HG03575 (cell line): ENCODE data around the gene PTMA.
"Not testable (repeated sequence)": the region's sequence is repeated elsewhere in the genome, so short reads cannot be mapped to it uniquely, and the experiment has no call there.

Experiments used
- ATAC-seq: cut with Tn5 transposase; IDR thresholded peaks from one replicate; pipeline ENCODE4 v1.9.1; 2021; ENCODE audit not compliant: unreplicated experiment, insufficient number of reproducible peaks, low FRiP score; ENCODE audit errors: extremely low read depth

PTMA gene

DNA sequence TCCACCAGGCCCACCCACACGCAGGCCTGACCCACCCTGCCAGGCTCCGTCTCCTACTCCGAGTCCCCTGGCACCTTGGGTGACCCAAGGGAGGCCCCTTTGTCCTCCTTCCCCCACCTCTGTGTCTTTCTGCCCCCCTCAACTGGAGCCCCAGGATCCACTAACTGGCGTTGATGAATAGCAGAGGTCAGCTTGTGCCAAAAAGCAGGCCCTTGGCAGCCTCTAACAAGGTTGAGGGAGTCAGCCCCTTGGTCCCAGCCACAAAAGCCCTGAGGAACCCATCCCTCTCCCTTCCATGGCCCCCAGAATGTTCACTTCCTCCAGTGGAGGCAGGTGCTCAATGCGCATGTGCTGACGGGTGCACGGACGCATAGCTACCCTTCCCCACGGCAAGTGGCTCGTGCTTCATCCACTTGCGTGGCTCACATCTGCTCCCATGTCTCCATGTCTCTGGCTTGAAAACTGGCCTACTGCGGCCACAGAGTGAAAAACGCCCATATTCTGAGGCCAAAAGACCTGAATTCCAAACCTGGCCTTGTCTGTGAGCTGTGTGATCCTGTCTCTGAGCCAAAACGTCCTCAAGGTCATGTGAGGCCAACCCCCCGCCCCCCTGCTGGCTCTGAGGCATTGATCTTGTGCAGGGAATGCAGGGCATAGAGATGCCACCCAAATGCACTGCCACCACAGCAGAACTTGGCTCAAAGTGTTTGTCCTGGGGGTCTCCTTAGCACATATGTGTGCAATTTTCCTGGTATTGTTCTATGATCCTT is 19.0 kb upstream of the PTMA start:
- no peak for ATAC-seq

- no peak for ATAC-seq
These were observed 17.0 kb upstream of the PTMA start for GRCh38 chr2:231691251-231691772.

DNA sequence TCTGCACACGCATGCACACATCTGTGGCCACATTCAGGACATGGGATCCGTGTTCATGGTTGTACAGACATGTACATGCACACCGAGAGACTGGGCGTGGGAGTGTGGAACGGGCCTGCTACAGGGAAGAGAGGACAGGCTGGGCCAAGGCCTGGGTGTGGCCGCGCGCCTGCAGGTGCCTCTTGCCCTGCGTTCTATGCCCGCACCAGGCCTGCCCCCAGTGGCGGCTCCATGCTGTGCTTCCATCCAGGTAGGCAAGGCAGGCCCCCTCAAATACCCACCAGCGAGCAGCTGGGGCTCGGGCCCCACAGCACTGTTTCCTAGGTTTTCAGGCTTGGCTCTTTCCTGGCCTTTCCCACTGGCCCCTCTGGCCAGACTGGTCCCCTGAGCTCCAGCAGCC is 15.5 kb upstream of the PTMA start:
- no peak for ATAC-seq

- no peak for ATAC-seq
These were observed 14.4 kb upstream of the PTMA start for GRCh38 chr2:231693956-231694355.

- ATAC-seq: no peak
These were observed 12.3 kb upstream of the PTMA start for GRCh38 chr2:231696004-231696367.

- ATAC-seq: no peak
These were observed 9.3 kb upstream of the PTMA start for GRCh38 chr2:231699006-231699405.

GRCh38 chr2:231701456-231702373 is 6.6 kb upstream of the PTMA start:
- ATAC-seq: no peak

DNA sequence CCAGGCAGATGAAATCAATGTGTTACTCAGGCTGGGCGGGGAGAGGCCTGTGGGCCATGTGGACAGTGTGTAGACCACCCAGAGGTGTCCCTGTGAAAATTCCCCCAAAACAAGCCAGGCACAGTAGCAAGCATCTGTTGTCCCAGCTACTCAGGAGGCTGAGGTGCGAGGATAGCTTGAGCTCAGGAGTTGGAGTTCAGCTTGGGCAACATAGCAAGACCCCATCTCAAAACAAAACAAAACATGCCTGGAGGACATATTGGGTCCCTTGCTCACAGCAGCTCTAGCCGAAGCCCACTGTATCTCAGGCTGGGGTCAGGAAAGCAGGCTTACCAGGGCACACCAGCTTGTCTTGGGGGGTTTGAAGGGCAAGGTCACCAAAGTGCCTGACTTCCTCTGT is 4.3 kb upstream of the PTMA start:
- no peak for ATAC-seq

DNA sequence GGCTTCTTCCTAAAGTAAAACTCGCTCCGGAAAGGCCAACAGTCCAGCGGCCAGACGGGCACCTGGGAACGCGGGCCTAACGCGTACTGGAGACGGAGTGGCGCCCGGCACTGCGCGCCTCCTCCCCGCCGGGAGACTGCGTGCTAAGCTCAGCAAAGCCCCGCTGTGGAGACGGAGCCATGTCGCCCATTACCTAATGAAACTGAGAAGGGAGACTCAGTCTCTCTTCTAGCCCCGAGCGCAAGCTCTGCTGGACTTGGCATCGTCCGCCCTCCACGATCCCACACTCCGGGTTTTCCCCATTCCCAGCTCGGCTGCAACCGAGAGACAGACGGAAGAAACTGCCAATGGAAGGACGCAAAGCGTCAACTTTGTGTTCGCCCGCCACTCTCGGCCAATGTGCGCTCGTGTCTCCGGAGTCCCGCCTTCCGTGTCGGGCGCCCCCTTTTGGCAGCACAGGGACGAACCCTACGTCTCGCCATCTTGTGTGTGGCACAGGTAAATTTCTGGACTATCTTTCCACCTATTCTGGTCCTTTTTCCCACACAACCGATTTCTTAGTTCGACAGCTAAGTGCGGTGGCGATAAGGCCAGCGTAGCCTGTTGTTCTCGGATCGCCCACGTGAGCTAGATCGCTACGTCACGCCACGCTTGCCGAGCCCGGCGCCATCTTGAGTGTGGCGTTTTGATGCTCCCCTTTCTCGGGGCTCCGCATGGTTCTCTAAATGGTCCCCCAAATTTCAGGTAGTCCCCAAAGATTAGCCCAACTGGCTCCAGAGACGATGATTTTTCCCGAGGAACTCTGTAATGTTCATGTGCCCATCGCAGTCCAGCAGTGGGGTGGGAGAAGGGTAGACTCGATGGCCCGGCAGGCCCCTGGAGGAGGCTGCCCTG is 1.3 kb upstream of the PTMA start:
- peak; percentile 31 for ATAC-seq

DNA sequence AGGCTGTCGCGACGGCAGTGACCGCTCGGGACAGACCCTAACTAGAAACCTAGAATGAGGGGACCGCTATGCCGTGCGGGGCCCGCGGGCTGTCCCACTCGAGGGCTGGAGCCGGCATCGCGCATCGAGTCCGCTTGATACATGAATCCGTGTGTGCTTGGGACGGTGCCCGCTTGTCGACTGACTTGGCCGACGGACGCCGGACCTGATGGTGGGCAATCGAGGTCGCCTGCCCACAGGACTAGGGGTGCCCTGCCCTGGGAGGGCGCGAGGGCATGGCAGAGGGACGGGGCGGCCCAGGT is 749 bp upstream of the PTMA start:
- no peak for ATAC-seq

DNA sequence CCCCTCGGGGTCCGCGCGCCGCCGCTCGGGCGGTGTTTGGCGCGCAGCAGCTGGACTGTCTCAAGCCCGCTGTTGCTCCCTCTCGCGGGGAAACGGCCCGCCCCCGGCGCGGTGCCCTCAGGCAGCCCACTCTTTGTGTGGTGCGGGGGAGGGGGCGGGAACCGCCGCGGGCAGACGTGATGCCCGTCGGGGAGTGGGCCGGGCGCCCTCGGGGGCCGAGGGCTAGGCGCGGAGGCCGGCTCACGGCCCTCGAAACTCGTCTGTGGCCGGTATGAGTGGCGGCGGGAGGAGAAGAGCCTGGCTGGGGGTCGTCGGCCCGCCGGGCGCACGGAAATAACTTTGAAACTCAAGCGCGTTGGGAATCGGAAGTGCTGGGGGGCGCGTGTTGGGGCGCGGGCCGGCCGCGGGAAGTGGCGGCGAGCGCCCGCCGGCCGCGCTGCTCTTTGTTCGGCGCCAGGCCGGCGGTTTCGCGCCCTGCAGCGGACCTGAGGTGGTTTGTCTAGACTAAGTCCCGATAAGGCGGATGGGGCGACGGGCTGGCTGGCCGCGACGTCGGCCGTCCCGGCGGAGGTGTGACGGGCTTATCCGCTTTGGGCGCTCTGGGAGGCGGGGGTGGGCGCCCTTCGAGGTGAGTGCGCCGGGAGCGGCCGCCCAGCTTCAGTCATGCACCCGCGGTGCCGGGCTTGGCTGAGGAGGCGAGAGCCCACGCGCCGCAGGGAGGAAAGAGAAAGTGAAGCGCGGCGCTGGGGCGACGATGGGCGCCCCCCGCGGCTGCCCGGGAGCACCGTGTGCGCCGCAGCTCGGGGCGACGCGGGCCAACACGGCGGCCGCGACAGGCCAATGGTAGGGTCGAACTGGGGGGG is 679 bp downstream of the PTMA start:
- no peak for ATAC-seq

DNA sequence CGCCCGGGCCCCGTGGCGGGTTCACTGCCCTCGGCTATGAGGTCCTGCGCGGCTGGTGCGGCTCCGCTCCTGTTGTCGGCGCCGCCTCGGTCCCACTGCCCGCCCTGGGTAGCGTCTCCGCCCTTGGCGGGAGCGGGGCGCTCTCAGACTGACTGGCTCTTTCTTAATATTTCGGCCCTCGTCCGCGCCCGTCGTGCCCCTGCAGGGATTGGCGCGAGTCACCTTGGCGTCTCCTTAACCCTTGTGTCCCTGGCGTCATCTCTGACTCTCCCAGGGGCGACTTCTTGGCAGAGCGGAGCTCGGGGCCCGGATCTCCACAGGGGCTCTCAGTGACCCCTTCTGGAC is 1.3 kb downstream of the PTMA start:
- no peak for ATAC-seq

DNA sequence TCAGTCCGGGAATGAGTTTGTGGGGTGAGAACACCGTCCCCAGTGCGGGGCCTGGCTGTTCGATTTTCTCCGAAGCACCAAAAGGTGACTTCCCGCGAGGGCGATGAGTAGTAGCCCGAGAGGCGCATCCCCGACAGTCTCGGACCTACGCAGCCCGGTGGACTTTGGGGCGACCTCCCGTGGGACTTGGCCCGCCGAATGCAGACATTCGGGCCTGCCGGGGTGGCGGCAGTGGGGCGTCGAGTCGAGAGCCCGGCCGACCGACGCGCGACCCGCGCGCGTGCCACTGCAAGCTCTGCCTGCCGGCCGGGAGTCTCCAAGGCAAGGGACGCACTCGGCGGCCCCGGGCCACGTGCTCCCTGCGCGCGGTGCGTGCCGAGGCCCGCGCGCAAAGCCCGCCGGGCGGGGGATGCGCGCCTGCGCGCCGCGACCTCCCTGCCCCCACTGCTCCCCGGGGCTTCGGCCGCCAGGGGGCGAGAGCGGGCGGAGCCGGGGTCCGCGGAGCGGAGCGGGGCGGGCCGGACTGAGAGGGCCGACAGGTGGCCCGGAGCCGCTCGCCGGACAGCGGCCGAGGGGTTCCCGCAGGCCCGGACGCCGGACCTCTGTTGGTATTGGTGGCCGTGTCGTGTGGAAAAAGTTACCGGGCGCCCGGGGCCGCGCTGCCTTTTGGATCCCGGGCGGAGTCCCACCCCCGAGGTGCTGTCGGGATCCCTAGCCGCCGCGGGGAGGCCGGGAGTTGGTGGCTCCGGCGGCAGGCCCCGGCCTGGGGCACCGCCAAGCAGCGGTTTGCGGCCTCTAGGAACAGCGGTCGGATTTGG is 1.9 kb downstream of the PTMA start:
- ATAC-seq: no peak

DNA sequence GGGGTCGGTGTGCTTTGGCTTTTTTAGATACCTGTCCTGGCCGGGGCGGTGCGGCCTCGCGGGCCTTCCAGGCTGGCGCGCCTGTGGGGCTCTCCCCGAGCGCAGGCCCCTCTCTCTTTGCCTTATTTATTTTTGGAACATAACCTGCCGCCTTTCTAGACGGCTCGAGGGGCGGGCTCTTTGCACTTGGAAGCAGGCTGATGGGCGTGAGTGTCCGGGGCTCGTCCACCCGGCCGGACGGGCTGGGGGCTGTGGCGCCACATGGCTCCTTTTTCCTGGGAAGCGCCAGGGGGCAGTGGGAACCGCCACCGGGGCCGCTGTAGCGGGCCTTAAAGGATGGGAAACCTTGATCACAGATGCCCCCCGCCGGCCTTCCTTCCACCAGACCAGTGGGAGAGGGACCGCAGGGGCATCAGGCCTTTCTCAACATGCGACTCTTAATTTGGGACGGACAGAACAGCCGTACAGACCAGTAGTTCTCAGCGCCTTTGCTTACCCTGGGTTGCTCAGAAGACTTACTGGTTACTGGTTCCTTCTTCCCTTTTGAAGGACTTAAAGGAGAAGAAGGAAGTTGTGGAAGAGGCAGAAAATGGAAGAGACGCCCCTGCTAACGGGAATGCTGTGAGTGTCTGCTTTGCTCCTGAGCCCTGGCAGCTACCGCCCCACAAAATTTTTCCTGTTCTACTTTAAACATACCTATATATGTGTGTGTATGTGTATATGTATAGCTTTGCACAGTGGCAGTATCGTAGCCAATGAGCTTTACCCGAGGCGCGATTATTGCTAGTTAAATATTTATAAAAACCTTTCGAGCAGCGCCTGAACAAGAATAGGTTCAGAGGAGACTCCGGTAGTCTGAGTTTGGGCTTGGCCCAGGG is 2.7 kb downstream of the PTMA start:
- no peak for ATAC-seq

- no peak for ATAC-seq
These were observed 3.5 kb downstream of the PTMA start for GRCh38 chr2:231711677-231712450.

- not testable (repeated sequence) for ATAC-seq
These were observed 4.2 kb downstream of the PTMA start for GRCh38 chr2:231712451-231713021.
